ENCODE data around the gene SPAAR. TPM values are rescaled to one million over a fixed set of nuclear protein-coding genes. Genes with fewer than 3 reads are reported as not detected.

The SPAAR gene
- total RNA-seq, 1 experiment from 2014 or later = not detected

DNA sequence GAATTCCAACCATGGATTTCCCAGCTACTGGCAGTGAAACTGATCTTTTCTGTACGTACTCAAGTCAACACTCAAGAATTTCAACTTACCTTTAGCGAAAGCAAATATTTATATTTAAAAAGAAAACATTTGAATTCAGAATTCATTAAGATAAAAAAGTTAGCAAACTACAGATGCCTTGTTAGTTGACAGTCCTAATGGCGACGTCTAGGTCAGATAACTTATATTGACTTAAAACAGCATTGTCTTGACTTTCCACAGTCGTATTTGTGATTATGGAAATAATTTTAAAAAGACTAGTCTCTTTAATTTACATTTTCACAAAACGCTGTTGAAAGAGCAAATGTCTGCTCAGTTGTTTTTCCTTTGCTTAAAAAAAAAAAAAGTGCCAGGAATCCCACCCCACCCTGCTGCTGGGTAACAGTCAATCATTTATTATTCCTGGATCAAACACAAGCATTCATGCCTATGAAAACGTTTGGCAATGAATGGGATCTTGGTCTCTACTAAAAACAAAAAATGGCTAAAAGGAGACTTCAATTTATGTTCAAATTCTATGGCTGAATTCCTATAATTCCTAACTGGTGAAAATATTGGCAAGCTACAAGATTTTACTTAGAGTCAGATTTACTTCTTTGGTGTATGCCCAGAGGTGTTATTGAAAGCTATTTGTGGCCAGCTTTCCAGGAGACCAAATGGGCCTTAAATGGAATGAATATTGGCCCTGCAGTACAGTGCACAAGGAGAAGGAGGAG is 26.6 kb downstream of the SPAAR start:
- Histone ChIP-seq H2AFZ (ENCODE audit: low read length) (no peak overlapping the region), H3K23ac (ENCODE audit: insufficient read length, low read depth, low read length) (no peak overlapping the region), H3K23me2 (ENCODE audit: insufficient read length, low read depth, low read length, poor library complexity, severe bottlenecking) (no peaks in the 10 kb centered on the region), H3K27ac (ENCODE audit: insufficient read length, low read depth, low read length) (no peak overlapping the region), H4K91ac (ENCODE audit: insufficient read length, low read depth, low read length) (no peak overlapping the region), H3K4ac (ENCODE audit: low read depth, low read length) (no peak overlapping the region), H3K9me3 (ENCODE audit: control insufficient read depth, low read depth, low read length) (no peaks in the 10 kb centered on the region), H3K79me2 (ENCODE audit: insufficient read depth, low read length) (no peaks in the 10 kb centered on the region), H4K20me1 (ENCODE audit: control insufficient read depth, insufficient read depth, insufficient read length) (no peaks in the 10 kb centered on the region), H2BK15ac (ENCODE audit: low read depth, low read length) (no peak overlapping the region), H3K14ac (ENCODE audit: insufficient read depth, low read length) (no peak overlapping the region), H2BK120ac (ENCODE audit: low read depth, low read length, poor library complexity, severe bottlenecking) (no peak overlapping the region), H2BK12ac (ENCODE audit: insufficient read length, low read depth, low read length) (no peak overlapping the region), H3K9ac (ENCODE audit: extremely low read depth, insufficient read length, low read length) (no peak overlapping the region), H2BK20ac (ENCODE audit: low read depth, low read length, poor library complexity, severe bottlenecking) (no peak overlapping the region), H3K56ac (ENCODE audit: insufficient read length, low read depth, low read length) (no peak overlapping the region), H2AK5ac (ENCODE audit: insufficient read length, low read length) (no peak overlapping the region), H4K8ac (replicated peaks; ENCODE audit: insufficient read length, low read depth, low read length) (no peak overlapping the region), H3K4me1 (ENCODE audit: insufficient read depth, low read length) (no peaks in the 10 kb centered on the region), H3K79me1 (ENCODE audit: insufficient read depth, low read depth, low read length, poor library complexity, severe bottlenecking) (no peaks in the 10 kb centered on the region), H3T11ph (ENCODE audit: low read length) (no peak overlapping the region), H3K18ac (ENCODE audit: insufficient read length, low read depth, low read length) (no peak overlapping the region), H3K27me3 (ENCODE audit: insufficient read depth, low read length) (no peaks in the 10 kb centered on the region; the same call in 1 of the 2 replicates), H2BK5ac (ENCODE audit: insufficient read length, low read length) (no peak overlapping the region), H3K4me2 (ENCODE audit: insufficient read depth, insufficient read length, low read length) (no peak overlapping the region), H4K5ac (ENCODE audit: insufficient read length, low read depth, low read length) (no peak overlapping the region)
- no CpG with 5 or more reads among the region's 7 CpGs for WGBS (ENCODE audit: extremely low coverage, insufficient read length, low lambda C conversion rate)
- H3K4me1 Mint-ChIP-seq = no peaks in the 10 kb centered on the region
- no peak for DNase-seq
- peaks cover 25% of the 10 kb centered on the region for H3K27me3 Mint-ChIP-seq (ENCODE audit: low read depth)
- H3K4me3 Mint-ChIP-seq = no peak overlapping the region
- no peaks in the 10 kb centered on the region for H3K36me3 Mint-ChIP-seq (ENCODE audit: insufficient read depth in 1 of 3, low read depth in 3 of 3)
- H3K27ac Mint-ChIP-seq = no peak overlapping the region
- TF ChIP-seq, protein P1, sequence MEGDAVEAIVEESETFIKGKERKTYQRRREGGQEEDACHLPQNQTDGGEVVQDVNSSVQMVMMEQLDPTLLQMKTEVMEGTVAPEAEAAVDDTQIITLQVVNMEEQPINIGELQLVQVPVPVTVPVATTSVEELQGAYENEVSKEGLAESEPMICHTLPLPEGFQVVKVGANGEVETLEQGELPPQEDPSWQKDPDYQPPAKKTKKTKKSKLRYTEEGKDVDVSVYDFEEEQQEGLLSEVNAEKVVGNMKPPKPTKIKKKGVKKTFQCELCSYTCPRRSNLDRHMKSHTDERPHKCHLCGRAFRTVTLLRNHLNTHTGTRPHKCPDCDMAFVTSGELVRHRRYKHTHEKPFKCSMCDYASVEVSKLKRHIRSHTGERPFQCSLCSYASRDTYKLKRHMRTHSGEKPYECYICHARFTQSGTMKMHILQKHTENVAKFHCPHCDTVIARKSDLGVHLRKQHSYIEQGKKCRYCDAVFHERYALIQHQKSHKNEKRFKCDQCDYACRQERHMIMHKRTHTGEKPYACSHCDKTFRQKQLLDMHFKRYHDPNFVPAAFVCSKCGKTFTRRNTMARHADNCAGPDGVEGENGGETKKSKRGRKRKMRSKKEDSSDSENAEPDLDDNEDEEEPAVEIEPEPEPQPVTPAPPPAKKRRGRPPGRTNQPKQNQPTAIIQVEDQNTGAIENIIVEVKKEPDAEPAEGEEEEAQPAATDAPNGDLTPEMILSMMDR (conservative IDR thresholded peaks at IDR 0.05) = no peak
- H3K9me3 Mint-ChIP-seq = 0 out of 5 replicates have a peak, but pooled peaks cover 0 to 3% of the 10 kb centered on the region in 2 experiments
